Measurements from ENCODE around the gene DOP1B. TPM values are rescaled to one million over a fixed set of nuclear protein-coding genes. Genes with fewer than 3 reads are reported as not detected.

DOP1B gene
- total and polyA plus RNA-seq, 12 donors, result 1.1 to 39.1 (median 6.9) TPM

DNA sequence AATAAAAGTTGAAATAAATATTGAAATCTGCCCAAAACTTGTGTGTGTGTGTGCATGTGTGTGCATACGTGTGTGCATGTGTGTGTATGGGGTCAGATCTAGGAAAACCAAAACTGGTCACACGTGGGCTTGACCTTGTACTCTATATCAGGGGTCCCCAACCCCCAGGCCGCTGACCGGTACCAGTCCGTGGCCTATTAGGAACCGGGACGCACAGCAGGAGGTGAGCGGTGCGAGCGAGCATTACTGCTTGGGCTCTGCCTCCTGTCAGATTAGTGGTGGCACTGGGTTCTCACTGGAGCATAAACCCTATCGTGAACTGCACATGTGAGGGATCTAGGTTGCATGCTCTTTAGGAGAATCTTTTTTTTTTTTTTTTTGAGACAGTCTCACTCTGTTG is 8.7 kb downstream of the DOP1B start:
- DNase-seq, result no peak
- Histone ChIP-seq H3K4me3 (no peak overlapping the region), H3K27ac (no peak overlapping the region), H3K4me1 (replicated peaks in 1 of 2) (peaks cover 0 to 6% of the 10 kb centered on the region in 2 donors), H3K36me3 (replicated peaks in 1 of 2) (no peaks in the 10 kb centered on the region), H3K27me3 (no peaks in the 10 kb centered on the region), H3K9me3 (replicated peaks in 1 of 3) (no peaks in the 10 kb centered on the region)
- WGBS, 4 donors, result 90 to 96% (median 93%) methylated on average over 11 of the region's 11 CpGs
- intact Hi-C loops (cut with DNase I), result no loop called here
- TF ChIP-seq POLR2A (IDR thresholded peaks at IDR 0.05), result no peak
- TF ChIP-seq CTCF (IDR thresholded peaks at IDR 0.05), result no peak

DNA sequence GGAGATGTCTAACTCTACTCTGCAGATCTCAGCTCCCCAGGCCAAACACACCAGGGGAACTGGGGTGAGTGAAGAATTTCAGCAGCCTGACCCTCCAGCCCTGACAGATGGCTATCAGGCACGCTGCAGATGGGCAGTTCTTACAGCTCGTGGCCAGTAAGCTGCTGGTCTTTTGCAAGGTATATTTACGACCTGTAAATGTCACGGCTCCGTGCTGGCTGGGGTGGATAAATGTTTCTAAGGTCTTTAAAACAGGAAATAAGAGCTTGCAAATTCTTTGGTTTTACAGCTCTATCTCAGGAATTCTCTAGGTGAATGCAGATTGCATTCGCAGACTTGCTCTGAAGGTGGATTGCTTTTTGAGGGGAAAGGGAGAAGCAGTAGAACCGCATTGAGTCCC is 10.1 kb downstream of the DOP1B start:
- Histone ChIP-seq H3K36me3 (replicated peaks in 1 of 2) (no peaks in the 10 kb centered on the region), H3K27ac (no peak overlapping the region), H3K27me3 (no peaks in the 10 kb centered on the region), H3K4me1 (replicated peaks in 1 of 2) (peaks cover 0 to 6% of the 10 kb centered on the region in 2 donors), H3K4me3 (no peak overlapping the region), H3K9me3 (replicated peaks in 1 of 3) (no peaks in the 10 kb centered on the region)
- intact Hi-C loops (cut with DNase I), result no loop called here
- DNase-seq, result no peak
- 80 to 89% (median 82%) methylated on average over 7 of the region's 7 CpGs for WGBS, 4 donors
- no peak for TF ChIP-seq POLR2A (IDR thresholded peaks at IDR 0.05)
- no peak for TF ChIP-seq CTCF (IDR thresholded peaks at IDR 0.05)

DNA sequence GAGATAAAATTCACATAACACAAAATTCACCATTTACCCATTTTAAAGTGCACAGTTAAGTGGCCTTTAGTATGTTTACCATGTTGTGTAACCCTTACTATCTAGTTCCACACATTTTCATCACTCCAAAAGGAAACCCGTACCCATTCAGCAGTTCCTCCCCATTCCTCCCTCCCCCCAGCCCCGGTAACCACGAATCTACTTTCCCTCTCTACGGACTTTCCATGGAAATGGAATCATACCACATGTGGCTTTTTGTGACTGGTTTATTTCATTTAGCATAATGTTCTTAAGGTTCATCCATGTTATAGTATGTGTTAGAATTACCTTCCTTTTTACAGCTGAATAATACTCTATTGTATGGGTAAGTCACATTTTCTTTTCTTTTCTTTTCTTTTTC is 10.9 kb downstream of the DOP1B start:
- TF ChIP-seq CTCF (IDR thresholded peaks at IDR 0.05) (no peak), POLR2A (IDR thresholded peaks at IDR 0.05) (no peak)
- H3K9me3 ChIP-seq (replicated peaks in 1 of 3), result no peaks in the 10 kb centered on the region
- intact Hi-C loops (cut with DNase I), result no loop called here
- no peak overlapping the region for H3K4me3 ChIP-seq
- H3K27ac ChIP-seq, result no peak overlapping the region
- WGBS, 4 donors, result 87 to 93% (median 89%) methylated on average over 4 of the region's 4 CpGs
- no peaks in the 10 kb centered on the region for H3K27me3 ChIP-seq
- DNase-seq, result no peak
- peaks cover 0 to 6% of the 10 kb centered on the region in 2 donors for H3K4me1 ChIP-seq (replicated peaks in 1 of 2)
- H3K36me3 ChIP-seq (replicated peaks in 1 of 2), result no peaks in the 10 kb centered on the region

- H3K9me3 ChIP-seq (replicated peaks in 1 of 3), result no peaks in the 10 kb centered on the region
- TF ChIP-seq POLR2A (IDR thresholded peaks at IDR 0.05) (no peak), CTCF (IDR thresholded peaks at IDR 0.05) (no peak)
- H3K27ac ChIP-seq, result no peak overlapping the region
- no peaks in the 10 kb centered on the region for H3K36me3 ChIP-seq (replicated peaks in 1 of 2)
- intact Hi-C loops (cut with DNase I), result no loop called here
- no peak overlapping the region for H3K4me3 ChIP-seq
- no peaks in the 10 kb centered on the region for H3K4me1 ChIP-seq (replicated peaks in 1 of 2)
- DNase-seq, result peak in 1 of 7 donors; percentile 37
- no peaks in the 10 kb centered on the region for H3K27me3 ChIP-seq
- WGBS, 4 donors, result 87 to 93% (median 91%) methylated on average over 15 to 19 of the region's 19 CpGs
These were observed 13.0 kb downstream of the DOP1B start for GRCh38 chr21:36169470-36170128.

All from adrenal gland (tissue), 12 donors.